Islet of Langerhans (tissue), 1 donor: Measurements from ENCODE around the gene NUPR2.
"Not testable (repeated sequence)": the region's sequence is repeated elsewhere in the genome, so short reads cannot be mapped to it uniquely, and the experiment has no call there.

Experiments
- FAIRE-seq: peaks from one replicate; lab custom pipeline; 2011; peaks lifted over from hg19 to GRCh38; lab: Jason Lieb, UNC

NUPR2 gene

GRCh38 chr7:56083150-56083785 is 32.9 kb downstream of the NUPR2 start:
- FAIRE-seq: no peak

GRCh38 chr7:56081626-56082340 is 34.4 kb downstream of the NUPR2 start:
- FAIRE-seq: no peak

GRCh38 chr7:56080726-56081435 is 35.3 kb downstream of the NUPR2 start:
- FAIRE-seq: not testable (repeated sequence)

GRCh38 chr7:56079450-56080185 is 36.6 kb downstream of the NUPR2 start:
- no peak for FAIRE-seq

GRCh38 chr7:56078196-56078595 is 38.0 kb downstream of the NUPR2 start:
- no peak for FAIRE-seq

GRCh38 chr7:56077681-56078080 is 38.5 kb downstream of the NUPR2 start:
- FAIRE-seq: no peak

GRCh38 chr7:56074371-56074791 is 41.8 kb downstream of the NUPR2 start:
- FAIRE-seq: no peak

- not testable (repeated sequence) for FAIRE-seq
Measured at GRCh38 chr7:56066376-56066775, 49.8 kb downstream of the NUPR2 start.
